ENCODE results near the gene COL18A1. TPM values are rescaled to one million over a fixed set of nuclear protein-coding genes. Genes with fewer than 3 reads are reported as not detected.
A peak's percentile ranks its signal among the peaks of the same experiment; 100 is the strongest.

Gene COL18A1
- total and polyA plus RNA-seq, 2 donors, result 18.9 to 58.6 TPM

DNA sequence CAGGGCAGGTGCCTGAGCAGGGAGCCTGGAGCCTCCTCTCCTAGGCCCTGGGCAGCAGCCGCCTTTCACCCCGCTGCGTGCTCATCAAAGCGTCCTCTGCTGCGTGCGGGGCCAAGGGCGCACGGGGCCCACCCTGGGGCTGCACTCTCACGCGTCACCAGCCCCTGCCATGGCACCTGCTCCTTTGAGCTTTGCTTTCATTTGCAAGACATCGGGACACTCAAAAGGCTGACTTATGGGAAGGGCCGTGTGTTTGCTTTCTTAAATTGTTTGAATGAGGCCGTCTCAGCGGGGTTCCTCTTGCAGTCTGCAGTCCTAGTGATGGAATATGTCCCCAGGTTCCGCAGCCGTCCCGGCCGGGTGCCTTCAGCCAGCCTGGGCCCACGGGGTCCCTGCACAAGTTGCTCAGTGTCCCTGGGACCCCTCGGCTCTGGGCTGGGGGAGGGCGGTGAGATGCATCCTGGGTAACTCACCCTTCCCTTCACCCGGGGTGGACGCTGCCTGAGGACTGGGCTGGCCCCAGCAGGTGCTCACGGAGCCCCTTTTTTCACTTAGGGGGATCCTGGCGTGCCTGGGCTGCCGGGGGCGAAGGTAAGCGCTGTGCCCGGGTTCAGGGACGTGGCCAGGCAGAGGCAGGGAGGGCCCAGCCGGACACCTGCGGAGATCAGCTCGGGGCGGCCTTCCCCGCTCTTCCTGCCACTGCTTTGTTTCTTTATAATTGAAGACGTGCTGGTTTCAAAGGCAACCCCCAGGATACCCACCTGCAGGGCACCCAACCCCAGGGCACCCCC, 84.2 kb downstream of the COL18A1 start:
- WGBS, result 94% methylated on average over 36 of the region's 36 CpGs
- peaks cover 0 to 56% of the 10 kb centered on the region in 2 donors for H3K4me1 ChIP-seq (ENCODE audit: control insufficient read depth in 2 of 2, insufficient read depth in 2 of 2, low read length in 2 of 2)
- peak overlapping the region in 1 of 2 donors; percentile 32 for H3K4me3 ChIP-seq (ENCODE audit: low read length in 2 of 2)
- no peaks in the 10 kb centered on the region for H3K27me3 ChIP-seq (ENCODE audit: control insufficient read depth in 2 of 2, insufficient read depth in 1 of 2, low read length in 1 of 2)
- H3K9me3 ChIP-seq (ENCODE audit: control insufficient read depth in 2 of 2, insufficient read depth in 1 of 2, low read length in 1 of 2), result peaks cover 0 to 14% of the 10 kb centered on the region in 2 donors
- H3K36me3 ChIP-seq (ENCODE audit: control insufficient read depth in 2 of 2, insufficient read depth in 2 of 2, low read length in 1 of 2), result peaks cover 0 to 3% of the 10 kb centered on the region in 2 donors
- H3K27ac ChIP-seq (ENCODE audit: low read depth in 1 of 2, low read length in 1 of 2), result peak overlapping the region in 1 of 2 donors; percentile 93
- DNase-seq (ENCODE audit: low read depth in 6 of 9, low spot score in 9 of 9), result peak in 4 of 9 donors; percentile 30 to 54 (median 36)

GRCh38 chr21:45489722-45489982, 84.7 kb downstream of the COL18A1 start:
- Histone ChIP-seq H3K4me1 (ENCODE audit: control insufficient read depth in 2 of 2, insufficient read depth in 2 of 2, low read length in 2 of 2) (peaks cover 0 to 54% of the 10 kb centered on the region in 2 donors), H3K9me3 (ENCODE audit: control insufficient read depth in 2 of 2, insufficient read depth in 1 of 2, low read length in 1 of 2) (peaks cover 0 to 14% of the 10 kb centered on the region in 2 donors), H3K36me3 (ENCODE audit: control insufficient read depth in 2 of 2, insufficient read depth in 2 of 2, low read length in 1 of 2) (peaks cover 0 to 4% of the 10 kb centered on the region in 2 donors), H3K27me3 (ENCODE audit: control insufficient read depth in 2 of 2, insufficient read depth in 1 of 2, low read length in 1 of 2) (no peaks in the 10 kb centered on the region), H3K4me3 (ENCODE audit: low read length in 2 of 2) (peak overlapping the region in 1 of 2 donors; percentile 32), H3K27ac (ENCODE audit: low read depth in 1 of 2, low read length in 1 of 2) (peak overlapping the region in 1 of 2 donors; percentile 93)
- 46% methylated on average over 9 of the region's 9 CpGs for WGBS
- peak in 1 of 9 donors; percentile 11 for DNase-seq (ENCODE audit: low read depth in 6 of 9, low spot score in 9 of 9)

- peaks cover 0 to 54% of the 10 kb centered on the region in 2 donors for H3K4me1 ChIP-seq (ENCODE audit: control insufficient read depth in 2 of 2, insufficient read depth in 2 of 2, low read length in 2 of 2)
- H3K27ac ChIP-seq (ENCODE audit: low read depth in 1 of 2, low read length in 1 of 2), result peak overlapping the region in 1 of 2 donors; percentile 76
- no peak for DNase-seq (ENCODE audit: low read depth in 6 of 9, low spot score in 9 of 9)
- peaks cover 0 to 4% of the 10 kb centered on the region in 2 donors for H3K36me3 ChIP-seq (ENCODE audit: control insufficient read depth in 2 of 2, insufficient read depth in 2 of 2, low read length in 1 of 2)
- H3K9me3 ChIP-seq (ENCODE audit: control insufficient read depth in 2 of 2, insufficient read depth in 1 of 2, low read length in 1 of 2), result peaks cover 0 to 14% of the 10 kb centered on the region in 2 donors
- H3K27me3 ChIP-seq (ENCODE audit: control insufficient read depth in 2 of 2, insufficient read depth in 1 of 2, low read length in 1 of 2), result no peaks in the 10 kb centered on the region
- WGBS, result 82% methylated on average over 27 of the region's 29 CpGs
- no peak overlapping the region for H3K4me3 ChIP-seq (ENCODE audit: low read length in 2 of 2)
These were observed 85.2 kb downstream of the COL18A1 start for GRCh38 chr21:45490049-45490731.

GRCh38 chr21:45491056-45491455, 86.1 kb downstream of the COL18A1 start:
- H3K4me1 ChIP-seq (ENCODE audit: control insufficient read depth in 2 of 2, insufficient read depth in 2 of 2, low read length in 2 of 2), result peaks cover 0 to 50% of the 10 kb centered on the region in 2 donors
- 95% methylated on average over 20 of the region's 20 CpGs for WGBS
- no peak for DNase-seq (ENCODE audit: low read depth in 6 of 9, low spot score in 9 of 9)
- no peaks in the 10 kb centered on the region for H3K27me3 ChIP-seq (ENCODE audit: control insufficient read depth in 2 of 2, insufficient read depth in 1 of 2, low read length in 1 of 2)
- peaks cover 3 to 4% of the 10 kb centered on the region in 2 donors for H3K36me3 ChIP-seq (ENCODE audit: control insufficient read depth in 2 of 2, insufficient read depth in 2 of 2, low read length in 1 of 2)
- no peak overlapping the region for H3K4me3 ChIP-seq (ENCODE audit: low read length in 2 of 2)
- H3K27ac ChIP-seq (ENCODE audit: low read depth in 1 of 2, low read length in 1 of 2), result no peak overlapping the region
- peaks cover 1 to 14% of the 10 kb centered on the region in 2 donors for H3K9me3 ChIP-seq (ENCODE audit: control insufficient read depth in 2 of 2, insufficient read depth in 1 of 2, low read length in 1 of 2)

DNA sequence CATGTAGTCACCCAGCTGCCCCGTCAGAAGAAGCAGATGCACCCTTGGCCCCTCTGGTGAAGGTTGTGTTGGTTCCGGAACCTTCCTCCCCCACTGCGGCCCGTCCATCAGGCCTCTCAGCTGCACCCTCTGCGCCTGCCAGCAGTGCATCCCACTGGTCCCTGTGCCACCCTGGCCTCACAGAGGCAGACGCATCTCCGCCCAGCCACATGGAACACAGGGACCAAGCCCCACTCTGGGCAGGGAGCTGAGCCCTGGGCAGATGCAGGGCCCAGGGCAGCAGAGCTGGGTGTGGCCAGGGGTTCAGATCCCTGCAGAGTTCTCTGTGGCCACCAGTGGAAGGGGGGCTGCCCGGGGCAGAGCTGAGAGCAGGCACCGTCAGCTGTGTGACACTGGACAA, 86.7 kb downstream of the COL18A1 start:
- H3K4me3 ChIP-seq (ENCODE audit: low read length in 2 of 2), result no peak overlapping the region
- no peak overlapping the region for H3K27ac ChIP-seq (ENCODE audit: low read depth in 1 of 2, low read length in 1 of 2)
- H3K9me3 ChIP-seq (ENCODE audit: control insufficient read depth in 2 of 2, insufficient read depth in 1 of 2, low read length in 1 of 2), result peaks cover 1 to 14% of the 10 kb centered on the region in 2 donors
- WGBS, result 96% methylated on average over 9 of the region's 9 CpGs
- H3K36me3 ChIP-seq (ENCODE audit: control insufficient read depth in 2 of 2, insufficient read depth in 2 of 2, low read length in 1 of 2), result peaks cover 4 to 5% of the 10 kb centered on the region in 2 donors
- H3K27me3 ChIP-seq (ENCODE audit: control insufficient read depth in 2 of 2, insufficient read depth in 1 of 2, low read length in 1 of 2), result no peaks in the 10 kb centered on the region
- peaks cover 0 to 46% of the 10 kb centered on the region in 2 donors for H3K4me1 ChIP-seq (ENCODE audit: control insufficient read depth in 2 of 2, insufficient read depth in 2 of 2, low read length in 2 of 2)
- no peak for DNase-seq (ENCODE audit: low read depth in 6 of 9, low spot score in 9 of 9)

DNA sequence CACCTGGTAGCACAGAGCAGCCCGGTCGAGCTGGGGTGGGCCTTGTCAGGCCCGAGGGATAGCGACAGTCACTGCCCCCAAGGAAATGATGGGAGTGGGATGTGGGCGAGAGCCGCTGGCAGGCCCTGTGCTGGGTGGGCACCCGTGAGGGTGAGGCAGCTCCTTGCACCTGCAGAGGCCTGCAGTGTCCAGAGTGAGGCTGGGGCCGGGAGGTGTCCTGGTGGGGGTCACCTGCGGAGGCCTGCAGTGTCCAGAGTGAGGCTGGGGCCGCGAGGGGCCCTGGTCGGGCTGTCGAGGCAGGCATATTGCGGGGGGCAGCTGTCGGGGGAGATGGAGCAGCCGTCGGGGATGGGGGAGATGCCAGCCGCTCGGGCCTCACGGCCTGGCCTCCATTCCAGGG, 87.8 kb downstream of the COL18A1 start:
- peaks cover 7% of the 10 kb centered on the region in 2 donors for H3K36me3 ChIP-seq (ENCODE audit: control insufficient read depth in 2 of 2, insufficient read depth in 2 of 2, low read length in 1 of 2)

DNA sequence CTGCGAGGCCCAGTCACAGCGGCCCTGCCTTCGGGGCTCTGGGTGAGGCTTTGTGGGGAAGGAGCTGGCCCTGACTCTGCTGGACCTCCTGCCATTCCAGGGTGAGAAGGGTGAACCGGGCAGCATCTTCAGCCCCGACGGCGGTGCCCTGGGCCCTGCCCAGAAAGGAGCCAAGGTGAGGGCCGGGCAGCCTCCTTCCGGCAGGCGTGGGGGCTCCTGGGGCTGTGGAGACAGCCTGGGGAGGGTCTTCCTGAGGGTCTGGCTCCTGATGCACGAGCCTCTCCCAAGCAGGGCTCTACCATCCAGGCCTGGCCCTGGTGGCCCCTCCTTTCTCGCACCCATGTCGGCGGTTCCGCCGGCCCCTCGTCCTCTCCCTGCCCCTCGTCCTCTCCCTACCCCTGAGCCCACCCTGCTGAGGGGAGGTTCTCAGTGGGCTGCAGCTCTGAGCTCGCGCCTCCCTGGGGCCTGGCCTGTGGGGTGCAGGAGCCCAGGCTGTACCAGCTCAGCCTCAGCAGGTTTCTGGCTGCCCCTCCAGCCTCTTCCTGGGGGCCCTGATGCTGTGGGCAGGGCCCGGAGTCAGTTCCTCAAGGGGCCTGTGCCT, 88.5 kb downstream of the COL18A1 start:
- H3K27ac ChIP-seq (ENCODE audit: low read depth in 1 of 2, low read length in 1 of 2), result no peak overlapping the region
- H3K36me3 ChIP-seq (ENCODE audit: control insufficient read depth in 2 of 2, insufficient read depth in 2 of 2, low read length in 1 of 2), result peaks cover 7 to 9% of the 10 kb centered on the region in 2 donors
- 95% methylated on average over 21 of the region's 21 CpGs for WGBS
- H3K27me3 ChIP-seq (ENCODE audit: control insufficient read depth in 2 of 2, insufficient read depth in 1 of 2, low read length in 1 of 2), result no peaks in the 10 kb centered on the region
- peaks cover 0 to 27% of the 10 kb centered on the region in 2 donors for H3K4me1 ChIP-seq (ENCODE audit: control insufficient read depth in 2 of 2, insufficient read depth in 2 of 2, low read length in 2 of 2)
- H3K4me3 ChIP-seq (ENCODE audit: low read length in 2 of 2), result no peak overlapping the region
- DNase-seq (ENCODE audit: low read depth in 6 of 9, low spot score in 9 of 9), result no peak
- peaks cover 1 to 19% of the 10 kb centered on the region in 2 donors for H3K9me3 ChIP-seq (ENCODE audit: control insufficient read depth in 2 of 2, insufficient read depth in 1 of 2, low read length in 1 of 2)

More for the DNA sequence above, 87.8 kb downstream of the COL18A1 start:
- H3K4me1 ChIP-seq (ENCODE audit: control insufficient read depth in 2 of 2, insufficient read depth in 2 of 2, low read length in 2 of 2), result peaks cover 0 to 34% of the 10 kb centered on the region in 2 donors
- peaks cover 1 to 17% of the 10 kb centered on the region in 2 donors for H3K9me3 ChIP-seq (ENCODE audit: control insufficient read depth in 2 of 2, insufficient read depth in 1 of 2, low read length in 1 of 2)
- H3K27me3 ChIP-seq (ENCODE audit: control insufficient read depth in 2 of 2, insufficient read depth in 1 of 2, low read length in 1 of 2), result no peaks in the 10 kb centered on the region
- H3K27ac ChIP-seq (ENCODE audit: low read depth in 1 of 2, low read length in 1 of 2), result no peak overlapping the region
- no peak overlapping the region for H3K4me3 ChIP-seq (ENCODE audit: low read length in 2 of 2)
- no peak for DNase-seq (ENCODE audit: low read depth in 6 of 9, low spot score in 9 of 9)
- 95% methylated on average over 20 of the region's 20 CpGs for WGBS

GRCh38 chr21:45494135-45494850, 89.3 kb downstream of the COL18A1 start:
- peaks cover 9 to 14% of the 10 kb centered on the region in 2 donors for H3K36me3 ChIP-seq (ENCODE audit: control insufficient read depth in 2 of 2, insufficient read depth in 2 of 2, low read length in 1 of 2)
- no peak for DNase-seq (ENCODE audit: low read depth in 6 of 9, low spot score in 9 of 9)
- peaks cover 1 to 20% of the 10 kb centered on the region in 2 donors for H3K9me3 ChIP-seq (ENCODE audit: control insufficient read depth in 2 of 2, insufficient read depth in 1 of 2, low read length in 1 of 2)
- H3K27ac ChIP-seq (ENCODE audit: low read depth in 1 of 2, low read length in 1 of 2), result no peak overlapping the region
- no peaks in the 10 kb centered on the region for H3K27me3 ChIP-seq (ENCODE audit: control insufficient read depth in 2 of 2, insufficient read depth in 1 of 2, low read length in 1 of 2)
- H3K4me3 ChIP-seq (ENCODE audit: low read length in 2 of 2), result no peak overlapping the region
- H3K4me1 ChIP-seq (ENCODE audit: control insufficient read depth in 2 of 2, insufficient read depth in 2 of 2, low read length in 2 of 2), result peaks cover 0 to 19% of the 10 kb centered on the region in 2 donors
- 96% methylated on average over 27 of the region's 27 CpGs for WGBS
